ENCODE results near the gene PARD3. TPM values are rescaled to one million over a fixed set of nuclear protein-coding genes. Genes with fewer than 3 reads are reported as not detected.

The PARD3 gene
- total and polyA plus RNA-seq, 3 donors from 2014 or later = 31.8 to 59.5 (median 49.5) TPM

DNA sequence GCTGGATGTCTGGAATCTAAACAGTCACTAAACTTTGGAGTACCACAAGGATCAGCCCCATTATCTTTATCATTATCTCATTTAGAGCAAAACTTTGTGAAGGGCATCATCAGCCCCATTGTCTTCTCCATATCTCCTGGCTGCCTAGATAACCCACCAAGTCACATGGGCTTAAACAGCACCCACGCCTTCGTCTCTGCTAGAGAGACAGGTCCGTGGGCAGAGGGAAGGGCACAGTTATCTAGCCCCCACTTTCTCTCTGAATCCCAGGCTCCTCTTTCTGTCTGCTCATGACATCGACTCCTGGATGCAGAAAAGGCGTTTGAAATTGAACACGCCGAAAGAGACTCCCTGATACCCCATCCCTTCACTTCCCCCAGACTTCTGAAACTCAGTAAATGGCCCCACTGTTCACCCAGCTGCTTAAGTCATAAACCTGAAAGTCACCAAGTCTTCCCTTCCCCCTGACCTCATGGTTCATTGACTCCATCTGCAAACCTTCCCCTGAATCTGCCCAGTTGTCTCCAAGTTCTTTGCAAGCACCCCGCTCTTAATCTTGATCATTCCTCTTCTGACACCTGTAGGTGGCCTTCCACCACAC, 20.9 kb upstream of the PARD3 start:
- H3K27me3 ChIP-seq = no peaks in the 10 kb centered on the region
- 92 to 94% methylated on average over 8 of the region's 8 CpGs for WGBS, 2 donors
- DNase-seq = no peak
- no peak overlapping the region for H3K4me3 ChIP-seq
- TF ChIP-seq POLR2A (IDR thresholded peaks at IDR 0.05) = no peak
- H3K9me3 ChIP-seq = no peaks in the 10 kb centered on the region
- no peaks in the 10 kb centered on the region for H3K4me1 ChIP-seq
- H3K27ac ChIP-seq = no peak overlapping the region
- H3K36me3 ChIP-seq (ENCODE audit: low read depth, missing control alignments) = no peaks in the 10 kb centered on the region
- intact Hi-C loops (cut with DNase I; ENCODE audit: low total_unique reads) = no loop called here

DNA sequence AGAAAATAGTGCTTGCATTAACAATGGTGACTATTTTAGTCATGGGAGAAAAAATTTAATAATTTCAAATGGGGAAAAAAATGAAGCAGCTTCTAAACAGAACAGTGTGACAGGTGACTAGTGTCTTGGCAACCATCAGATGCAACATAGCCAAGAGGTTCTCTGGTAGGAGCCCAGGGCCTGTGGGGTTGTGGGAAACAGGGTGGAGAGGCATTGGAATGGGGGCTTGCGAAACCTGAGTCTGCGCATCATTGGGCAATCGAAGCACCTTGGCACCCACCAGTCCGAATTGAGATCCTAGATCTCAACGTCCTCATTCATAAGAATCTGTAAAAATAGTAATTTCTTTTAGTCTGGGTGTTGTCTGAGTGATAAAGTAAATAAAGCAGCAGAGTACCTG, 19.2 kb upstream of the PARD3 start:
- no peaks in the 10 kb centered on the region for H3K36me3 ChIP-seq (ENCODE audit: low read depth, missing control alignments)
- no peaks in the 10 kb centered on the region for H3K9me3 ChIP-seq
- TF ChIP-seq POLR2A (IDR thresholded peaks at IDR 0.05) = no peak
- TF ChIP-seq, protein P1, sequence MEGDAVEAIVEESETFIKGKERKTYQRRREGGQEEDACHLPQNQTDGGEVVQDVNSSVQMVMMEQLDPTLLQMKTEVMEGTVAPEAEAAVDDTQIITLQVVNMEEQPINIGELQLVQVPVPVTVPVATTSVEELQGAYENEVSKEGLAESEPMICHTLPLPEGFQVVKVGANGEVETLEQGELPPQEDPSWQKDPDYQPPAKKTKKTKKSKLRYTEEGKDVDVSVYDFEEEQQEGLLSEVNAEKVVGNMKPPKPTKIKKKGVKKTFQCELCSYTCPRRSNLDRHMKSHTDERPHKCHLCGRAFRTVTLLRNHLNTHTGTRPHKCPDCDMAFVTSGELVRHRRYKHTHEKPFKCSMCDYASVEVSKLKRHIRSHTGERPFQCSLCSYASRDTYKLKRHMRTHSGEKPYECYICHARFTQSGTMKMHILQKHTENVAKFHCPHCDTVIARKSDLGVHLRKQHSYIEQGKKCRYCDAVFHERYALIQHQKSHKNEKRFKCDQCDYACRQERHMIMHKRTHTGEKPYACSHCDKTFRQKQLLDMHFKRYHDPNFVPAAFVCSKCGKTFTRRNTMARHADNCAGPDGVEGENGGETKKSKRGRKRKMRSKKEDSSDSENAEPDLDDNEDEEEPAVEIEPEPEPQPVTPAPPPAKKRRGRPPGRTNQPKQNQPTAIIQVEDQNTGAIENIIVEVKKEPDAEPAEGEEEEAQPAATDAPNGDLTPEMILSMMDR (IDR thresholded peaks at IDR 0.05) = no peak
- 91 to 92% methylated on average over 5 of the region's 5 CpGs for WGBS, 2 donors
- H3K4me1 ChIP-seq = no peaks in the 10 kb centered on the region
- intact Hi-C loops (cut with DNase I; ENCODE audit: low total_unique reads) = no loop called here
- no peak overlapping the region for H3K27ac ChIP-seq
- no peaks in the 10 kb centered on the region for H3K27me3 ChIP-seq
- H3K4me3 ChIP-seq = no peak overlapping the region
- DNase-seq = no peak

DNA sequence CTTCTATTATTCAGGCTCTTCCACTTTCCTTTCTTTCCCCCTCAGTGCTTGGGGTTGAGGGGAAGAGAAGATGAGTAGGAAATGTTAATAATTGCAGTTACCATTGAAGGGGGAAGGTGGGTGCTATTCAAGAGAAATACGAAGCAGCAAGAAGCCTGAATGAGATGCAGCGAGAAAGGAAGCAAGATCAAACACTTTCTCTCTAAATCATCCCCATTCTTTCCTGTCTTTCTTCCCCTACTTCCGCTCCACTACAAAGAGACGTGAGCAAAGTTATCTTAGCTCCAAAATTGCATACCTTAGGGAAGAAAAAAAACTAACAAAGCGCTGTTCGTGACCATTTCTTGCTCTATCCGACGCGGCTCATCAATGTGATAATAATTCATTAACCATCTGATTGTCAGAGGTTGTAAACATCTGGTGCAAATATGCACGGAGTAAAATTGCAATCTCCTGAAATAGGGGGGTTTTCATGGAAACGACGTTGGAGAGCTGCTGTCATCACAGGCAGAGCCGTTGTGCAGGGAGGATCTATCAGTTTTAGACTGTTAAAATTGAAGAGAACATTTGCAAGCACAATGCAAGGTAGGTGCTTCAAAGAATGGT, 15.2 kb upstream of the PARD3 start:
- no peaks in the 10 kb centered on the region for H3K36me3 ChIP-seq (ENCODE audit: low read depth, missing control alignments)
- 28 to 38% methylated on average over 13 of the region's 13 CpGs for WGBS, 2 donors

DNA sequence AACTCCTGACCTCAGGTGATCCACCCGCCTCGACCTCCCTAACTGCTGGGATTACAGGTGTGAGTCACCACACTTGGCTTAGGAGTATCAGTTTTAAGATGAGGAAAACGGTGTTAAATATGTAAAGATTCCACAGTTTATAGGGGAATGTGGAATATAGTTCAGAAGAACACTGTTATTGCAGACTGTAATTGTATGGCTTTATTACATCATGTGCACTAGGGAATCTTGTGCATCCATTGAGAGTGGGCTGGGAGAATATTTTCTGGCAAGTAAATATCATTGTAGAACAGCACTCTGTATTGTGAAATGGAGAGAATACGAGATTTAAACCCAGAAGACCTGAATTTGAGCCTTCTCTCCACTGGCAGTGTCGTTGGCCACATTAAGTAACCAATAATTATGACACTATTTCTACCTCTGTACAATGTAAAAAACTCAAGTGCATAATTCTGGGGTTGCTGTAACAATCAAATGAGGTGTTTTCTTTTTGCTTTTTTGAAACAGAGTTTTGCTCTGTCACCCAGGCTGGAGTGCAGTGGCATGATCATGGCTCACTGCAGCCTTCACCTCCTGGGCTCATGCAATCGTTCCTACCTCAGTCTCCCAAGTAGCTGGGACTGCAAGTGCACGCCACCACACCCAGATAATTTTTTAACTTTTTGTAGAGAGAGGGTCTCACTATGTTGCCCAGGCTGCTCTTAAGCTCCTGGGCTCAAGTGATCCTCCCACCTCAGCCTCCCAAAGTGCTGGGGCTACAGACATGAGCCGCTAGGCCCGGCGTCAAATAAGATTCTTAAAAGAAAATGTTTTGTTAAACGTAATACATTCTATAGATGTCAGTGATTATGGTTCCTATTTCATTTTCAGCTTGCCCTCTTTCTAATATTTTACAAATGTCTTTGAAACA, 12.0 kb upstream of the PARD3 start:
- no peaks in the 10 kb centered on the region for H3K9me3 ChIP-seq
- no peak overlapping the region for H3K27ac ChIP-seq
- H3K27me3 ChIP-seq = no peaks in the 10 kb centered on the region
- H3K4me1 ChIP-seq = no peaks in the 10 kb centered on the region
- H3K36me3 ChIP-seq (ENCODE audit: low read depth, missing control alignments) = no peaks in the 10 kb centered on the region
- WGBS, 2 donors = 89 to 91% methylated on average over 11 of the region's 11 CpGs
- DNase-seq = no peak
- no peak overlapping the region for H3K4me3 ChIP-seq
- TF ChIP-seq, protein P1 (IDR thresholded peaks at IDR 0.05) = no peak
- intact Hi-C loops (cut with DNase I; ENCODE audit: low total_unique reads) = no loop called here

More for the DNA sequence above, 15.2 kb upstream of the PARD3 start:
- intact Hi-C loops (cut with DNase I; ENCODE audit: low total_unique reads) = no loop called here
- H3K4me3 ChIP-seq = no peak overlapping the region
- no peaks in the 10 kb centered on the region for H3K9me3 ChIP-seq
- TF ChIP-seq POLR2A (IDR thresholded peaks at IDR 0.05) = no peak
- TF ChIP-seq, protein P1 (IDR thresholded peaks at IDR 0.05) = no peak
- H3K27ac ChIP-seq = no peak overlapping the region
- no peak for DNase-seq
- H3K4me1 ChIP-seq = no peaks in the 10 kb centered on the region
- no peaks in the 10 kb centered on the region for H3K27me3 ChIP-seq

DNA sequence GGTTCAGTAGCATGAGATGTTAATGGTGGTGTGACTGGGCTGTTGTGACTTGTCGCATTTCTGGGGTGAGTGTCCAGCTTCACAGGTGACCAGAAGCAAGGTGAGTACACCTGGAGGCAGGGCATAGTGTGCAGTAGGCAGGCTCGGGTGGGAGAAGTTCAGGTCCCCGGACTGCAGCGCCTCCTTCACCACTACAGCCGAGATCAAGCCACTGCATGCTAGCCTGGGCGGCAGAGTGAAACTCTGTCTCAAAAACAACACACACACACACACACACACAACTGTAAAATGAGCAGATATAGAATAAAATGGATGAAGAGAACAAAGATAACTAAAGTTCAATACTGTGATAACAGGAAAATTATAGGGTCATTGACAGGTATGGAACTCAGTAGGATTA, 11.1 kb upstream of the PARD3 start:
- no peak for TF ChIP-seq POLR2A (IDR thresholded peaks at IDR 0.05)
- TF ChIP-seq, protein P1 (IDR thresholded peaks at IDR 0.05) = no peak
- no peaks in the 10 kb centered on the region for H3K27me3 ChIP-seq
- H3K4me3 ChIP-seq = no peak overlapping the region
- no peaks in the 10 kb centered on the region for H3K36me3 ChIP-seq (ENCODE audit: low read depth, missing control alignments)
- no peaks in the 10 kb centered on the region for H3K4me1 ChIP-seq
- 95 to 97% methylated on average over 6 of the region's 6 CpGs for WGBS, 2 donors
- DNase-seq = no peak
- intact Hi-C loops (cut with DNase I; ENCODE audit: low total_unique reads) = no loop called here
- H3K27ac ChIP-seq = no peak overlapping the region
- H3K9me3 ChIP-seq = no peaks in the 10 kb centered on the region
